Pulmonary artery endothelial cell (primary cell): Measurements from ENCODE around the gene NPAS1. TPM values are rescaled to one million over a fixed set of nuclear protein-coding genes. Genes with fewer than 3 reads are reported as not detected.

Source experiments
- DNase-seq: peaks from one replicate; pipeline ENCODE4 v3.0.0-alpha.2; 2011; ENCODE audit warnings: low read depth, low spot score
- total RNA-seq: library from RNA; depleted of rRNA; stranded (reverse); fragments of >200 nt; gene quantifications from 2 replicates; pipeline ENCODE4 v1.2.3, GENCODE V29; 2014

Gene NPAS1
- 0.20 TPM in 1 of 2 replicates, not detected in the other for total RNA-seq

- no peak for DNase-seq
Measured at GRCh38 chr19:47019431-47020041, at the start of gene NPAS1. NPAS1 (plus strand) TSS chr19:47019837; CDS start chr19:47021048, 1,211 bp downstream.

GRCh38 chr19:46970815-46971214, 48.8 kb upstream of the NPAS1 start:
- DNase-seq: no peak

- DNase-seq: no peak
Measured at GRCh38 chr19:46972311-46972710, 47.3 kb upstream of the NPAS1 start.

GRCh38 chr19:46974181-46974580, 45.5 kb upstream of the NPAS1 start:
- no peak for DNase-seq

GRCh38 chr19:46975011-46975924, 44.4 kb upstream of the NPAS1 start:
- no peak for DNase-seq

- peak; percentile 97 for DNase-seq
Measured at GRCh38 chr19:46975925-46976782, 43.5 kb upstream of the NPAS1 start.

- DNase-seq: no peak
Measured at GRCh38 chr19:46976845-46977320, 42.8 kb upstream of the NPAS1 start.

GRCh38 chr19:46977548-46977947, 42.1 kb upstream of the NPAS1 start:
- no peak for DNase-seq

- no peak for DNase-seq
Measured at GRCh38 chr19:46978171-46978869, 41.3 kb upstream of the NPAS1 start.

- DNase-seq: no peak
Measured at GRCh38 chr19:46979126-46980105, 40.2 kb upstream of the NPAS1 start.

- DNase-seq: no peak
Measured at GRCh38 chr19:46980761-46981160, 38.9 kb upstream of the NPAS1 start.

- DNase-seq: no peak
Measured at GRCh38 chr19:46981286-46981945, 38.2 kb upstream of the NPAS1 start.

- no peak for DNase-seq
Measured at GRCh38 chr19:46983097-46983496, 36.5 kb upstream of the NPAS1 start.

- no peak for DNase-seq
Measured at GRCh38 chr19:46984077-46985010, 35.3 kb upstream of the NPAS1 start.

- no peak for DNase-seq
Measured at GRCh38 chr19:46985542-46986415, 33.9 kb upstream of the NPAS1 start.

- DNase-seq: no peak
Measured at GRCh38 chr19:46988614-46989230, 30.9 kb upstream of the NPAS1 start.
